HG03025 (cell line): ENCODE results near the gene TP53I11.

ENCODE experiments used
- ATAC-seq: cut with Tn5 transposase; IDR thresholded peaks from one replicate; pipeline ENCODE4 v1.9.1; 2021; ENCODE audit warnings: mild to moderate bottlenecking, moderate library complexity; ENCODE audit not compliant: unreplicated experiment, low FRiP score

Gene TP53I11

DNA sequence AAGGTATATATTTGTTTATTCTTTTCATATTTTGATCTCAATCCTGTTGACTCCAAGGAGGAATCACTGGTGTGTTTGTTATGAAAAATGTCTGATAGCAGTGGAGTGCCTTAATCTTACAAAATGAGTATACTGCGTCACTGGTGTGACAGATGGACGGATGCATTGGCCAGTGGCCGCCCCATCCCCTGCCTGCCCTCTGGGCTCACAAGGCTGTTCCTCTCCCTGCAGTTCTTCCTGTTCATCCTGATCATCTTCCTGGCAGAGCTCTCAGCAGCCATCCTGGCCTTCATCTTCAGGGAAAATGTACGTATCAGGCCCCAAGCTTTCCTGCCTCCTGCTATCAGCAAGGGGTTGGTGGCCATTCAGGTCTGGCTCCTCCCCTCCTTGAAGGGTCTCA, 32.9 kb downstream of the TP53I11 start:
- ATAC-seq = no peak

DNA sequence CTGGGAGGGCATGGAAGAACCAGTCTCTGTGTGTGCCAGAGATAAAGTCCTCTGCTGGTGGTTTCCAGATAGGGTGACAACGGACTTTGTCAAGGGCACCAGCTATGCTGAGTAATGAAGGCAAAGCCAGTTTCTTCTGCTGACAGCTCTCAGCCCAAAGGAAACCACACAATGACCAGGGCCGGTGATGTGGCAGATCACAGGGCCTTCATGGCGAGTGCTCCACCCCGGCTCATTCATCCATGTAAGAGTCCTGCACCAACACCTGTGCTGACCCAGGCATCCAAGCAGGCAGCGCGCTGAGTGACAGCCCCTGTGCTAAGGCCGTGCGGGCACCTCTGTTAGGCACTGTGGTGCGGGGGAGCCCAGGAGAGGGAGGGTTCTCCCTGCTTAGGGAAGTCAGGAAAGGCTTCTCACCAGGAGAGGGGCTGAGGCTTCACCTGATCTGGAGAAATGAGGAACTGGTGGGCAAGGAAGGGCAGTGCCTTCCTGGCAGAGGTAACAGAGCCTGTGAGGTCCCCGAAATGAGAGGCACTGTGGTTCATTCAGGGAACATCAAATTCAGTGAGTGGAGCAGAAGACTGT, 33.8 kb downstream of the TP53I11 start:
- ATAC-seq = no peak

DNA sequence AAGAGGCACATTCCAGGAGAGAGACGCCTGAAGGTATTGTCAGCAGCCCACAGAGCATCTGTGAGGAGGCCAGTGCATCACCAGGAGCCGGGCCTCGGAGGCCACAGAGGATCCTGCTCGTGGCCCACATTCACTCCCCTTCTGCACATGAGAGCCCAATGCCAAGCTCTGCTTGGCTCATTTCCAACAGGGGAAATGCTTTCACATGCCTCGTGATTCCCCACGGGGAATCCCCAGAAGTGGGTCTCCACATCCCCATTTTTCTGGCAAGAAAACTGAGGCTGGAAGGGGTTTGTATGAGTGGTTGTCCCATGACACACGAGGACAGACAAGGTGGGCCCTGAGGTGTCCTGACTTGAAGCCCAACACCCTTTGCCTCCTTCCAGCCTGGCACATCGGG, 34.4 kb downstream of the TP53I11 start:
- no peak for ATAC-seq

DNA sequence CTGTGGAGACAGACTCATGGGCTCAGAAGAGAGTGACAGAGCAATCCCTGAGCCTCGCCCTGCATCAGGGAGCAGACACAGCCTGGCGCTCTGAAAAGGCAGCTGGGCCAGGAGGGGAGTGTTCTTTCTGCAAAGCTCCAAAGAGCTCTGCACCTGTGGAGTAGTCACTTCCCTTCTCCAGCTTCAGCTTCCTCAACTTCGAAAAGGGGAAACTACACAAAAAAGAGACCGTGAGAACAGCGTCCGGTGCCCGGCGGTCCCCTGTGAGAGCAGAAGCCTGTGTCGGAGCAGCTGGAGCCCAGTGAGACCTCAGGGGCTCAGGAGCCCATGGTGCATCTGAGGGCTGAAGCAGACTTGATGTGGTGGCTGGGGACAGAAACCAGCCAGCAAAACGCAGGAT, 35.1 kb downstream of the TP53I11 start:
- ATAC-seq = no peak

DNA sequence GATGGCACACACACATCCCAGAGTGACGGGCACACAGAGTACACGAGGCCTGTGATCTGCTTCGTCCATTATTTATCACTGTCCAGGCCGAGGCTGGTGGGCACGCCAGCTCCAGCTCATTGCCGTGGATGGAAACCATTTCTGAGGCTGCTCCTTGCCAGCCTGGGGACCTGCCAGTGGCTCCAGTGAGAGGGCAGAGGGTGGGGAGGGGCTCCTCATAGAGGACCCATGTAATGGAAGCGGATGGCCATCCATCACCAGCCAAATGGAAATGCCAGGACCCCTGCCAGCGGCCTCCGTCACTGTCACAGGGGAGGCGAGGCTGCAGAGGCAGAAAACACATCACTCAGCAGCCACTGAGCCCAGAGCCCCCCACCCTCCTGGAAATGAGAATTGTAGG, 35.7 kb downstream of the TP53I11 start:
- no peak for ATAC-seq

DNA sequence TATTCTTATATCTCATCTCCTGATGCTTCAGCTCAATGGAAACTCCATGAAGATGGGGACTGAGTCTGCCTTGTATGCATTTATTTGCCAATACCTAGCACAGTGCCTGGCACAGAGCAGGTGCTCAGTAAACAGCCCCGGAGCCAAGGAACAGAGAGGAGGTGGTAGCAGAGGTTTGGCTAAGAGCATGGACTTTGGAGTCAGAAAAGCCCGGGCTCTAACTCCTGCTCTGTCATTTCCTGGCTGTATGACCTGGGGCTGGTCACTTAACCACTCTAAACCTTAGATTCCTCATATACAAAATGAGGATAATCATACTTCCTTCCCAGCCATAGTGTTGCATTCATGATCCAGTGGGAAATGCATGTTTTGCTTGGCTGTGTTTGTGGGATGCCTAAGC, 36.6 kb downstream of the TP53I11 start:
- no peak for ATAC-seq

DNA sequence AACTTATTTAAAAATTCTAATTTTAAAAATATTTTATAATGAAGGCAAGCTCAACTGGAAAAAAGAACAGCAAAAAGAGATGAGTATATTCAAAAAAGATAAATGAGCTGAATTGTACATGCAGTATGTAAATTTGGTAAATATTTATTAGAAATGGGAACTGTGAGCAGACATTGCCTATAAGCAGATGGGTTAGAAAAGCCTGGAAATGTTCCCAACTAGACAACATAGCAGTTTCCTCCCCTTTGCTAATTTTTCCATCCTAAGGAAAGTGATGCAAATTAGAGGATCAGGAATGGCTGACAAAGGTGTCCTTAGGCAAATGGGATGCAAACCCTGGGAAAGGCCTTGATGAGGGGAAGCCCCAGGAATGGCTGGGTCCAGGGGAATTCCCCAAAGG, 37.2 kb downstream of the TP53I11 start:
- no peak for ATAC-seq

DNA sequence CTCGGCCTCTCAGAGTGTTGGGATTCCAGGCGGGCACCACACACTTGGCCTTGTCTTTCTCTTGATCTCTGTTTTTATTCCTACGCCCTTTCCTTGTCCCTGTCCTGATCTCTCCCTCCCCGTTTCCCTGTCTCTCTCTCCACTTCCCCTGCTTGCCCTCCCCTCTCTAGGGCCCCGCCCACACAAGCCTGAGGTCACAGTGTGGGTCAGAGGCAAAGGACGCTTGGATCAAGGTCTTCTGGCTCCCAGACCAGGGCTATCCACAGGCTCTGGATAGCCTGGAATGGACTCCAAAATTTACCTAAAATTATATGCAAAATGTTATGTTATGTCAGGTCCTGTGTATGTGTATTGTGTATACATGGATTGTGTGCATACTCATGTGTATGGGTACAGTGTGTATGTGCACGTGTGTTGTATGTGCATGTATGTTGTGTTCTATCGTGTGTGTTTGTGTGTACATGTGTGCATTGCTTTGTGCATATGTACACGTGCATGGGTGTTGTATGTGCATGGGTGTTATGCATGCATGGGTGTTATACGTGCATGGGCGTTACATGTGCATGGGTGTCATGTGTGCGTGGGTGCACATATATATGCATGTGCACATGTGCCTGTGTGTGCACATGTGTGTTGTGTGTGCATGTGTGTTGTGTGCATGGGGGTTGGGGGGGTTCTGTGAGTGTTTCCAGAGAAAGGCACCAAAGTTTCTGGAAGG, 38.3 kb downstream of the TP53I11 start:
- ATAC-seq = no peak

DNA sequence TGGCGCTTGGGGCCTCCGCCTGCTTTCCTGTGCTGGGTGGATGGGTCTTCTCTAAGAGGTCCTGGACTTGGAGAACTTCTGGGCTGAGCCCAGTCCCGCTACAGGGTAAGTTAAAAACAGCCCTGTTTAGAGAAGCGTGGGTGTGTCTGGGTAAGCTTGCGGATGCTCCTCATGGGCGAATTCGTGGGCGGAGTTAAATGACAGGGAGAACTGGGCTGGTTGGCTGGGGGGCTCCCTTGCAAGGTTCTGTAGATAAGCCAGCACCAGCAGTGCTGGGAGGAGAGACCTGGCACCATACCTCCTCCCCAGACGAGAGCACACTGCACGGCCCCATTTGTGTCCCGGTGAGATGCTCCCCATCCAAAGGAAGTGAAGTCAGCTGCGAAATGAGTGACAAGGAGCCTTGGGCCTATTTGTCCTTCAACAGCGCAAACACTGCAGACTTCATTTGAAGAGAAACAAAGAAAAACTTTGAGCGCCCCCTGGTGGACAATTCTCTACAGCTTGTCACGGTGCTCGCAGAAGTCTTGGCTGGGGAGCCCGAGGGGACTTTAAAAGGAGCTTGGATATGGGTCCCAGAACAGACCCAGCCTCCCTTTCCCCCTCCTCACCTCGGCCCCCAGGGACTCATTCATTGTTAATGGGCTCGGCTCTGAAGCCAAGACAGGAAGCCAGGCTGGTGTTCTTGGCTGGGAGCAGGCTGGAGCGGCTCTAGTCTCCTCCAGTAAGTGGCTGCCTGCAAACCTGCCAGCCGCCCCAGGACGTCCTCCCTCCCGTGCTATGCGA, 39.5 kb downstream of the TP53I11 start:
- no peak for ATAC-seq

DNA sequence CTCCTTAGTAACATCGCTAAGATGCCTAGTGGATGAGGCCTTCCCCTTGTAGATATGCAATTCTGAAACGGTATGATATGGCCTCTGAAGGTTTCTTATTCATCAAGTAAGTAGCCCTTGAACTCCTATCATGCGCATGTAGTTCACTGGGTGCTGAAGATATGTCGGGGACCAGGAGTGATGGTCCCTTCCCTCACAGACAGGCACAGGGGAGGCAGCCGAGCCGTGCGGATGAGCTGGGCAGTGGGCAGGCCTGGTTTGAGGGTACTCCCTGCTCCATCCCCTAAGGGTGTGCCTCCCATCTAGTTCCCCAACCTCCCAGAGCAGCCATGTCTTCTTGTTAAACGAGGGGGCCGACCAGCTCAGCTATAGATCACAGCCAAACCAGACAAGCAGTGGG, 40.1 kb downstream of the TP53I11 start:
- ATAC-seq = no peak

DNA sequence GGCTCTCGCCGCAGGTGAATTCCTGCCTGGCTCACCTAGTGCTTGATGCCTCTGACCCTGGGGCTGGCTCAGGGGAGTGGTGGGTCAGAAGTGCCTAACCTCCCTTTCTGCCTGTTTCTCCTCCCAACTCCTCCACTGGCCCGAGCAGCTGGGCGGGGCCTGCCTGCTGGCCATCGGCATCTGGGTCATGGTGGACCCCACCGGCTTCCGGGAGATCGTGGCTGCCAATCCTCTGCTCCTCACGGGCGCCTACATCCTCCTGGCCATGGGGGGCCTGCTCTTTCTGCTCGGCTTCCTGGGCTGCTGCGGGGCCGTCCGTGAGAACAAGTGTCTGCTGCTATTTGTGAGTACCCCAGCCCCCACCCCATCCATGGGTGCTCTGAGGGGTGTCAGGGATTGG, 41.1 kb downstream of the TP53I11 start:
- ATAC-seq = no peak

DNA sequence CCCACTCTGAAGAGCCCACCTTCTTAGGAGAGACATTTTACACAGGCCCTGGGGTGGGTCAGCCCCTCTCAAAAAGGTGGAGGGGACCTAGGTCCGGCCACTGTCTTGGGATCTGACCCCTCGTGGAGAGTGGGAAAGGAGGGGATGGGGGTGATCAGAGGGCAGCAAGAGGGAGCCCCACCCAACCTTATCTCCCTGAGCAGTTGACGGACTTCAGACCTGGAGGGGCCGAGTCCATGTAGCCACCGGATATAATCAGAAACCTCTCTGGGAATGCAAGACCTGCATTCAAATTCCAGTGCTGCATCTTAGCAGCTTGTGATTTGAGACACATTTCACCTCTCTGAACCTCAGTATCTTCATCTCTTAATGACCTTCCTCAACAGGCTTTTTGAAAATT, 44.0 kb downstream of the TP53I11 start:
- ATAC-seq = no peak

DNA sequence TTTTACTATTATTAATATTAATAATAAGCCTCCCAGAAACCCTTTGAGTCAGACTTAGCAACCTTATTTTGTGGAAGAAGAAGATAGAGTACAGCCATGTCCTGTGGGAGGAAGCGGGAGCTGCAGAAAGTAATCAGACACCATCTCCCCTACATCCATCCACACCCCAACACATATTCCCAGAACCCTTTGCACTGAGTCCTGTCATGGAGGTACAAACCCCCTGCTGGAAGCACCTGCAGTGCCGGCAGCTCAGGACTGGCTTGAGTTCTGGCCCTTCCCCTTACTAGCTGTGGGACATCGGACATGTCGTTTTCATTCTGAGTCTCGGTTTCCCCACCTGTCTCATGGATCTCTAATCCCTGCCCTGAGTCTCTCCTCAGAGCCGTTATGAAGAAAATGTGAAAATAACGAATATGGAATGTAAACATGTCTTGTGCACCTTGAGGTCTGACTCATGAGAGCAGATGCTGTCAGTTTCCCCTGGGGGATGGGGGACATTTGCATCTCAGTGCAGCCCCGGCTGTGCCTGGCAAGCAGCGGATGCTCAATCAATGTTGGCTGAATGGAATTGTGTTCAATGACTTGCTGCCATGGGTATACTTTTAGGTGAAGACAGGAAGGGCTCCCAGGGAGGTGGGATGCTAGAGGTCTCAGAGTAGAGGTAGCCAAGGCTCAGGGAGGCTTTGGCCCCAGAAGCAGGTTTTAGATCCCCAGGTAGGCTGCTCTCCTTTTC, 45.4 kb downstream of the TP53I11 start:
- no peak for ATAC-seq

DNA sequence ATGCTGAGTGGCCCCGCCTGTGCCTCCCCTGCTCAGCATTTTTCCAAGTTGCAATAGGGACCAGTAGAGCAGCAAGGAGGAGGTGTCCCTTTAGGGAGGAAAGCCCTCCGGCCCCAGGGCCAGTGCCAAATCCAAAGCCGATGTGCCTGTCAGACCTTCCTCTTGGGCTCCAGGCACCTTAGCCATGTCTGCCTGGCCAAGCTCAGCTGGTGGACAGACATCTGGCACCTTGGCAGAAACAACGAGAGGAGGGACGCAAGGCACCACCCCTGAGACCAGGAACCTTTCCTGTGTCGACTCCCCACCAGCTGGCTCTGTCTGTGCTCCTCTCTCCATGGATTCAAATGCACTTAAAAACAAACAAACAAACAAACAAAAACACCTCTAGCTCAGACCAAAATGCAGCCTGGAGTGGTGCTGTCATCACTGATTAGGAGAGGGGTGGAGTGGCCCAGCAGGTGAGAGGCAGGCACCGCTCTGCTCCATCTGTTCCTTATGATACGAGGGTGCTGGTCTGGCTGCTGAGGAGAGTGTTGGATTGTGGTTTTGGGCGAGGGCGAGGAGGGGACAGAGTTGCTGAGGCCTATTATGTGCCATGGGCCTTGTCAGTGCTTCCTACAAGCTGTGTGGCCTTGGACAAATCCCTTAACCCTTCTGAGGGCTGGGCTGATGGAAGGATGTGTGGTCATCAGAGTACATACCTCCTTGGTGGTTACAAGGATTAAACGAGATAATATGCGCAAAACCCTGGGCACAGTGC, 46.2 kb downstream of the TP53I11 start:
- no peak for ATAC-seq

DNA sequence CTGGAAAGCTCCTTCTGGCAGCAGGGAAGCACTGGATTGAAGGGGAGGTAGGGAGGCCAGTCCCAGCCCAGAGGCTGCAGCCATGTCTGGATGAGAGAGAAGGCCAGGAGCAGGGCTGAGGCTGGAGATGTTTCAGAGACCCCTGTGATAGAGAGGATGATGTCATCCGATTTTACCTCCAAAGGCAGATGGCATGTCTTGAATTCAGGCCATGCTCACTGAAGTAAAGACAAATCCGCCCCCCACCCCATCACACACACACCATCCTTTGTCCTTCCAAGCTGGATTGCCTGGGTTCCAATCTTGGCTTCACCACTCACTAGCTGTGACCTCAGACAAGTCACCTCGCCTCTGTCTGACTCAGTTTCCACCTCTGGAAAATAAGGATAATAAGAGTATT, 47.2 kb downstream of the TP53I11 start:
- no peak for ATAC-seq

DNA sequence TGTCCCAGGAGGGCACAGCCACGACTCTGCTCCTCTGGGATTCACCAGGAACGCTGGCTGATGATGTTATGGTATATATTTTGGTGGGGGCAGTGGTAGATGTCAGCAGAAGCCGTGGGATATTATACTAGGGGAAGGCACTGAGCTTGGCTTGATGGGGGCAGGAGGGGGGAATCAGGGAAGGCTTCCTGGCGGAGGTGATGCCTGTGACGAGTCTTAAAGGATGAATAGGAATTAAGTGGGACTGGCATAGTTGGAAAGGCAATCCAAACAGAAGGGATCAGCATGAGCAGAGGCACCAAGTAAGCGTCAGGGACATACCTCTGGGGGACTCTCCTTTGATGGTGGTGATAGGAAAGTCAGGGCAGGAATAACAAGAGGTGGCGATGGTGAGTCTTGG, 47.6 kb downstream of the TP53I11 start:
- no peak for ATAC-seq

DNA sequence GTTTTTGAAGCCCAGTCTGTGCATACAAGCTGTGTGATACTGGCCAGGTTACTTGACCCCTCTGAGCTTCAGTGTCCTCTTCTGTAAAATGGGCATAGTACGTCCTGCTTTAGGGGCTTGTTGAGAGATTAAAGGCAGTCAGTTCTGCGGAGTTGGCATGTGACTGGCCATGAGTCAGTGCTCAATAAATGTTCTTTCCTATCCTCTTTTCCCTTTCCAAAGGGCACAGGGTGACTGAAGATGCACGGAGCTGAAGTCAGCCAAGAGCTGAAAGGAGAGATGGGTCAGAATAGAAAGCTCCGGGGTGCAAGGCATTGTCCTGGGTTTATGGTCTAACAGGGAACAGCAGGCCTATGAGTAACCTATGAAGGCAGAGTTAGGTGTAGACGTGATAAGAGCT, 48.9 kb downstream of the TP53I11 start:
- ATAC-seq = no peak

DNA sequence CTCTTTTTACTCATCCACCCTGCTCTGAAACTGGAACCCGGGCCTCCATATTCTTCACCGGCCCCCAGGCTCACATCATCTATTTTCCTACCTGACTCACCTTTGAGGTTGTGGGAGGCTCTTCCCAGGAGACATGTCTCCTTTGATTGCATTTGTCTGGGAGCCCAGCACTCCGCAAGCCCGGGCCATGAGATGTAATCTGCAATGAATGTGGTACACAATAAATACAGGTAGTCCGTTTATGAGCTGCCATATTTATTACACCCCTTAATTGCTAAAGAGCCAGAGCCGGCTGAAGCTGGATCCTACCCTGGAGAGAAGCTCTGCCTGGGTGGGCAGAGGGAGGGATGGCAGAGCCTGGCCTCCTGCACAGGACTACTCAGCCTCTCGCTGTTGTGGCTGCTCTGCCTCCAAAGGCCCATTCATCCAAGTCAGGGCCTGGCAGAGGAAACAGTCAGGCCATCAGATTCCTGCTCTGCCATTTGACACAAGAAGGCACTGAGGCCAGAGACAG, 49.5 kb downstream of the TP53I11 start:
- ATAC-seq = no peak

DNA sequence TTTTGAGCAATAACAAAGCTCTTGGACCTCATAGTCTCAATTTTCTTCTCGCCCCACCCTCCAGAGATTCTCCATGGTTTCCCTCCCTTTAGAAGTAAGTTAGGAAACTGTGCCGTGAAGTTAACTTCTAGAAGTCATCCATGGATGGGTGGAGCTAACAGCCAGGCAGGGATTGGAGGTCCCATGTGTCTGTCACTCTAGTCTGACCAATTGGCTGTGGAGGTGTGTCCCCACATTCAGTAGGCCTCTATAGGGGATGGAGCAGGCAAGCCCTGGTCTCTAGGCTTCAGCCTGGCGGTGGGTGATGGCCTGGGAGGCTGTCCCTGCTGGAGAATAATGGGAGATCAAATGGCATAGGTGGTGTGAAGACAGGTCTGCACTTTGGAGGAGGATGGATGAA, 50.7 kb downstream of the TP53I11 start:
- no peak for ATAC-seq
